Measurements from ENCODE around the gene ZNF304.

The ZNF304 gene

GRCh38 chr19:57377498-57378146 lies 26.6 kb downstream of the ZNF304 start:
- Histone ChIP-seq H3K4me1 (ENCODE audit: insufficient read depth, low read length) (no peaks in the 10 kb centered on the region), H3K36me3 (ENCODE audit: insufficient read depth, low read length) (peaks cover 8% of the 10 kb centered on the region; the same call in 1 of the 2 replicates), H3K9me3 (ENCODE audit: control insufficient read depth, insufficient read depth, low read length) (no peaks in the 10 kb centered on the region; the same call in none of the 2 replicates), H3K9ac (ENCODE audit: low read depth, low read length) (no peak overlapping the region)

GRCh38 chr19:57380923-57381322 lies 29.9 kb downstream of the ZNF304 start:
- no peaks in the 10 kb centered on the region; the same call in 1 of the 2 replicates for H3K9me3 ChIP-seq (ENCODE audit: control insufficient read depth, insufficient read depth, low read length)
- H3K9ac ChIP-seq (ENCODE audit: low read depth, low read length) = no peak overlapping the region
- peaks cover 8% of the 10 kb centered on the region; the same call in 1 of the 2 replicates for H3K36me3 ChIP-seq (ENCODE audit: insufficient read depth, low read length)
- no peaks in the 10 kb centered on the region for H3K4me1 ChIP-seq (ENCODE audit: insufficient read depth, low read length)

- H3K4me1 ChIP-seq (ENCODE audit: insufficient read depth, low read length) = no peaks in the 10 kb centered on the region
- H3K36me3 ChIP-seq (ENCODE audit: insufficient read depth, low read length) = no peaks in the 10 kb centered on the region; the same call in 1 of the 2 replicates
- no peak overlapping the region for H3K9ac ChIP-seq (ENCODE audit: low read depth, low read length)
- H3K9me3 ChIP-seq (ENCODE audit: control insufficient read depth, insufficient read depth, low read length) = no peaks in the 10 kb centered on the region; the same call in 1 of the 2 replicates
Observed at GRCh38 chr19:57382806-57383488, 31.9 kb downstream of the ZNF304 start.

- H3K36me3 ChIP-seq (ENCODE audit: insufficient read depth, low read length) = no peaks in the 10 kb centered on the region
- H3K9ac ChIP-seq (ENCODE audit: low read depth, low read length) = peak overlapping the region; percentile 41
- no peaks in the 10 kb centered on the region for H3K4me1 ChIP-seq (ENCODE audit: insufficient read depth, low read length)
- no peaks in the 10 kb centered on the region for H3K9me3 ChIP-seq (ENCODE audit: control insufficient read depth, insufficient read depth, low read length)
Observed at GRCh38 chr19:57389194-57389729, 38.2 kb downstream of the ZNF304 start.

- H3K9me3 ChIP-seq (ENCODE audit: control insufficient read depth, insufficient read depth, low read length) = no peaks in the 10 kb centered on the region
- peak within 1 kb of the TSS; percentile 60 for H3K9ac ChIP-seq (ENCODE audit: low read depth, low read length)
- H3K4me1 ChIP-seq (ENCODE audit: insufficient read depth, low read length) = no peaks in the 10 kb centered on the region
- H3K36me3 ChIP-seq (ENCODE audit: insufficient read depth, low read length) = no peaks in the 10 kb centered on the region
Observed at GRCh38 chr19:57389730-57390598, 38.9 kb downstream of the ZNF304 start, which contains the start of gene ZNF548. ZNF548 (plus strand) TSS chr19:57389854; CDS start chr19:57390100, 246 bp downstream.

- Histone ChIP-seq H3K9me3 (ENCODE audit: control insufficient read depth, insufficient read depth, low read length) (no peaks in the 10 kb centered on the region; the same call in 1 of the 2 replicates), H3K4me1 (ENCODE audit: insufficient read depth, low read length) (no peaks in the 10 kb centered on the region), H3K36me3 (ENCODE audit: insufficient read depth, low read length) (peaks cover 4% of the 10 kb centered on the region; the same call in 1 of the 2 replicates), H3K9ac (ENCODE audit: low read depth, low read length) (no peak overlapping the region)
Observed at GRCh38 chr19:57395710-57396109, 44.6 kb downstream of the ZNF304 start.

- no peak overlapping the region for H3K9ac ChIP-seq (ENCODE audit: low read depth, low read length)
- H3K36me3 ChIP-seq (ENCODE audit: insufficient read depth, low read length) = peaks cover 4% of the 10 kb centered on the region; the same call in 1 of the 2 replicates
- peaks cover 4% of the 10 kb centered on the region for H3K9me3 ChIP-seq (ENCODE audit: control insufficient read depth, insufficient read depth, low read length)
- H3K4me1 ChIP-seq (ENCODE audit: insufficient read depth, low read length) = no peaks in the 10 kb centered on the region
Observed at GRCh38 chr19:57398868-57399267, 47.8 kb downstream of the ZNF304 start.

GRCh38 chr19:57403737-57404563 lies 52.9 kb downstream of the ZNF304 start:
- no peak overlapping the region for H3K9ac ChIP-seq (ENCODE audit: low read depth, low read length)
- 0 out of 2 replicates have a peak, but pooled peaks cover 4% of the 10 kb centered on the region for H3K36me3 ChIP-seq (ENCODE audit: insufficient read depth, low read length)
- peaks cover 4% of the 10 kb centered on the region; the same call in 1 of the 2 replicates for H3K9me3 ChIP-seq (ENCODE audit: control insufficient read depth, insufficient read depth, low read length)
- no peaks in the 10 kb centered on the region for H3K4me1 ChIP-seq (ENCODE audit: insufficient read depth, low read length)

GRCh38 chr19:57406516-57407123 lies 55.5 kb downstream of the ZNF304 start:
- no peak overlapping the region for H3K9ac ChIP-seq (ENCODE audit: low read depth, low read length)
- no peaks in the 10 kb centered on the region for H3K4me1 ChIP-seq (ENCODE audit: insufficient read depth, low read length)
- H3K9me3 ChIP-seq (ENCODE audit: control insufficient read depth, insufficient read depth, low read length) = peaks cover 4% of the 10 kb centered on the region; the same call in 1 of the 2 replicates
- no peaks in the 10 kb centered on the region for H3K36me3 ChIP-seq (ENCODE audit: insufficient read depth, low read length)
